Measurements from ENCODE around the gene IGFL2.
"Not testable (repeated sequence)": the region's sequence is repeated elsewhere in the genome, so short reads cannot be mapped to it uniquely, and the experiment has no call there.

IGFL2 gene

GRCh38 chr19:46191972-46192371 lies 43.9 kb downstream of the IGFL2 start:
- H3K27me3 ChIP-seq (ENCODE audit: insufficient read depth, low read length, poor library complexity, severe bottlenecking) = no peaks in the 10 kb centered on the region
- no peaks in the 10 kb centered on the region for H3K36me3 ChIP-seq (ENCODE audit: insufficient read depth, low read length)
- H3K9me3 ChIP-seq (ENCODE audit: insufficient read depth, low read depth, low read length) = no peaks in the 10 kb centered on the region
- H3K9me2 ChIP-seq (replicated peaks; ENCODE audit: low read depth, low read length) = no peaks in the 10 kb centered on the region
- TF ChIP-seq EZH2phosphoT487 (IDR thresholded peaks at IDR 0.05; ENCODE audit: borderline replicate concordance) (no peak), CTCF (conservative IDR thresholded peaks at IDR 0.05; ENCODE audit: low read length) (no peak)
- no peaks in the 10 kb centered on the region for H3K4me1 ChIP-seq (ENCODE audit: insufficient read depth, low read length, poor library complexity, severe bottlenecking)
- no peak overlapping the region for H2AFZ ChIP-seq (ENCODE audit: low read length)
- H3K79me2 ChIP-seq (ENCODE audit: insufficient read depth, low read length) = no peaks in the 10 kb centered on the region
- no peak overlapping the region for H3K4me3 ChIP-seq (ENCODE audit: low read length, poor library complexity, severe bottlenecking)
- H3K4me2 ChIP-seq (ENCODE audit: low read depth, low read length, poor library complexity, severe bottlenecking) = no peak overlapping the region
- H3F3A ChIP-seq (ENCODE audit: low read depth) = no peaks in the 10 kb centered on the region
- no peaks in the 10 kb centered on the region for H4K20me1 ChIP-seq (ENCODE audit: insufficient read depth, low read length, poor library complexity, severe bottlenecking)
- no peak overlapping the region for H3K9ac ChIP-seq (ENCODE audit: low read depth, low read length, poor library complexity, severe bottlenecking)

- not testable (repeated sequence) for H3K4me3 ChIP-seq (ENCODE audit: low read length, poor library complexity, severe bottlenecking); H3K36me3 ChIP-seq (ENCODE audit: insufficient read depth, low read length); H3K9me2 ChIP-seq (replicated peaks; ENCODE audit: low read depth, low read length); H4K20me1 ChIP-seq (ENCODE audit: insufficient read depth, low read length, poor library complexity, severe bottlenecking); H3K4me1 ChIP-seq (ENCODE audit: insufficient read depth, low read length, poor library complexity, severe bottlenecking); H3K79me2 ChIP-seq (ENCODE audit: insufficient read depth, low read length); H3K4me2 ChIP-seq (ENCODE audit: low read depth, low read length, poor library complexity, severe bottlenecking); H2AFZ ChIP-seq (ENCODE audit: low read length); H3F3A ChIP-seq (ENCODE audit: low read depth); H3K9me3 ChIP-seq (ENCODE audit: insufficient read depth, low read depth, low read length); H3K9ac ChIP-seq (ENCODE audit: low read depth, low read length, poor library complexity, severe bottlenecking); H3K27me3 ChIP-seq (ENCODE audit: insufficient read depth, low read length, poor library complexity, severe bottlenecking)
These were observed 44.6 kb downstream of the IGFL2 start for GRCh38 chr19:46192626-46192991.

GRCh38 chr19:46192992-46193650 lies 45.1 kb downstream of the IGFL2 start:
- H3K27me3 ChIP-seq (ENCODE audit: insufficient read depth, low read length, poor library complexity, severe bottlenecking) = no peaks in the 10 kb centered on the region
- H3F3A ChIP-seq (ENCODE audit: low read depth) = no peaks in the 10 kb centered on the region
- no peaks in the 10 kb centered on the region for H3K4me1 ChIP-seq (ENCODE audit: insufficient read depth, low read length, poor library complexity, severe bottlenecking)
- no peaks in the 10 kb centered on the region for H3K36me3 ChIP-seq (ENCODE audit: insufficient read depth, low read length)
- H3K79me2 ChIP-seq (ENCODE audit: insufficient read depth, low read length) = no peaks in the 10 kb centered on the region
- no peak overlapping the region for H3K9ac ChIP-seq (ENCODE audit: low read depth, low read length, poor library complexity, severe bottlenecking)
- no peaks in the 10 kb centered on the region for H3K9me3 ChIP-seq (ENCODE audit: insufficient read depth, low read depth, low read length)
- H4K20me1 ChIP-seq (ENCODE audit: insufficient read depth, low read length, poor library complexity, severe bottlenecking) = no peaks in the 10 kb centered on the region
- H2AFZ ChIP-seq (ENCODE audit: low read length) = no peak overlapping the region
- no peak for TF ChIP-seq EZH2phosphoT487 (IDR thresholded peaks at IDR 0.05; ENCODE audit: borderline replicate concordance)
- TF ChIP-seq CTCF (conservative IDR thresholded peaks at IDR 0.05; ENCODE audit: low read length) = no peak
- H3K4me3 ChIP-seq (ENCODE audit: low read length, poor library complexity, severe bottlenecking) = no peak overlapping the region
- H3K9me2 ChIP-seq (replicated peaks; ENCODE audit: low read depth, low read length) = no peaks in the 10 kb centered on the region
- H3K4me2 ChIP-seq (ENCODE audit: low read depth, low read length, poor library complexity, severe bottlenecking) = no peak overlapping the region

GRCh38 chr19:46193678-46194077 lies 45.6 kb downstream of the IGFL2 start:
- Histone ChIP-seq H3K4me2 (ENCODE audit: low read depth, low read length, poor library complexity, severe bottlenecking) (no peak overlapping the region), H3F3A (ENCODE audit: low read depth) (no peaks in the 10 kb centered on the region), H3K27me3 (ENCODE audit: insufficient read depth, low read length, poor library complexity, severe bottlenecking) (no peaks in the 10 kb centered on the region), H3K4me3 (ENCODE audit: low read length, poor library complexity, severe bottlenecking) (no peak overlapping the region), H3K36me3 (ENCODE audit: insufficient read depth, low read length) (no peaks in the 10 kb centered on the region), H4K20me1 (ENCODE audit: insufficient read depth, low read length, poor library complexity, severe bottlenecking) (no peaks in the 10 kb centered on the region), H3K9me3 (ENCODE audit: insufficient read depth, low read depth, low read length) (no peaks in the 10 kb centered on the region), H3K4me1 (ENCODE audit: insufficient read depth, low read length, poor library complexity, severe bottlenecking) (no peaks in the 10 kb centered on the region), H2AFZ (ENCODE audit: low read length) (no peak overlapping the region), H3K9ac (ENCODE audit: low read depth, low read length, poor library complexity, severe bottlenecking) (no peak overlapping the region), H3K79me2 (ENCODE audit: insufficient read depth, low read length) (no peaks in the 10 kb centered on the region), H3K9me2 (replicated peaks; ENCODE audit: low read depth, low read length) (no peaks in the 10 kb centered on the region)
- TF ChIP-seq EZH2phosphoT487 (IDR thresholded peaks at IDR 0.05; ENCODE audit: borderline replicate concordance) (no peak), CTCF (conservative IDR thresholded peaks at IDR 0.05; ENCODE audit: low read length) (no peak)
